CD4-positive, alpha-beta T cell treated with Interleukin-2 at 100 ng/mL for 4 hours (primary cell): ENCODE measurements around the gene RNF31.

Source experiments
- DNase-seq: peaks from one replicate; pipeline ENCODE4 v3.0.0-alpha.2; 2020; ENCODE audit warnings: low spot score

The RNF31 gene

GRCh38 chr14:24137529-24138395 lies 9.5 kb upstream of the RNF31 start:
- no peak for DNase-seq

- no peak for DNase-seq
These were observed 8.7 kb upstream of the RNF31 start for GRCh38 chr14:24138396-24139271.

- DNase-seq = no peak
These were observed 7.9 kb upstream of the RNF31 start for GRCh38 chr14:24139272-24139934.

GRCh38 chr14:24141097-24141880 lies 6.0 kb upstream of the RNF31 start, which contains the start of gene EMC9:
Gene EMC9 (minus strand): TSS chr14:24141591. CDS start chr14:24141304, 287 bp downstream.
- DNase-seq = peak; percentile 100

- no peak for DNase-seq
These were observed 3.8 kb upstream of the RNF31 start for GRCh38 chr14:24143511-24143910.

- no peak for DNase-seq
These were observed 2.8 kb upstream of the RNF31 start for GRCh38 chr14:24144451-24144850.

GRCh38 chr14:24145219-24145618 lies 2.1 kb upstream of the RNF31 start:
- no peak for DNase-seq

- no peak for DNase-seq
These were observed 1.4 kb upstream of the RNF31 start for GRCh38 chr14:24145690-24146452.

- peak; percentile 88 for DNase-seq
These were observed 783 bp upstream of the RNF31 start, which contains the start of gene PSME2 for GRCh38 chr14:24146453-24146977. Gene PSME2 (minus strand): TSS chr14:24146610. CDS start chr14:24146581, 29 bp downstream.

GRCh38 chr14:24147761-24148428 lies 597 bp downstream of the RNF31 start:
- no peak for DNase-seq

GRCh38 chr14:24149302-24149969 lies 2.1 kb downstream of the RNF31 start:
- DNase-seq = no peak

GRCh38 chr14:24150061-24150460 lies 2.8 kb downstream of the RNF31 start:
- DNase-seq = no peak

GRCh38 chr14:24150567-24150966 lies 3.3 kb downstream of the RNF31 start:
- DNase-seq = no peak

- DNase-seq = no peak
These were observed 3.7 kb downstream of the RNF31 start for GRCh38 chr14:24150993-24151392.

- no peak for DNase-seq
These were observed 4.2 kb downstream of the RNF31 start for GRCh38 chr14:24151404-24152080.

- no peak for DNase-seq
These were observed 7.8 kb downstream of the RNF31 start for GRCh38 chr14:24155100-24155499.

GRCh38 chr14:24156840-24157239 lies 9.5 kb downstream of the RNF31 start:
- DNase-seq = no peak

GRCh38 chr14:24157331-24157730 lies 10.0 kb downstream of the RNF31 start:
- DNase-seq = no peak
